Bronchial smooth muscle cell (primary cell): ENCODE measurements around the gene ANKRD62. TPM values are rescaled to one million over a fixed set of nuclear protein-coding genes. Genes with fewer than 3 reads are reported as not detected.

Experiments used
- total RNA-seq: library from RNA; depleted of rRNA; stranded (reverse); fragments of >200 nt; gene quantifications from 2 replicates; pipeline ENCODE4 v1.2.1, GENCODE V29; 2014

Gene ANKRD62
- not detected in 2 replicates for total RNA-seq

DNA sequence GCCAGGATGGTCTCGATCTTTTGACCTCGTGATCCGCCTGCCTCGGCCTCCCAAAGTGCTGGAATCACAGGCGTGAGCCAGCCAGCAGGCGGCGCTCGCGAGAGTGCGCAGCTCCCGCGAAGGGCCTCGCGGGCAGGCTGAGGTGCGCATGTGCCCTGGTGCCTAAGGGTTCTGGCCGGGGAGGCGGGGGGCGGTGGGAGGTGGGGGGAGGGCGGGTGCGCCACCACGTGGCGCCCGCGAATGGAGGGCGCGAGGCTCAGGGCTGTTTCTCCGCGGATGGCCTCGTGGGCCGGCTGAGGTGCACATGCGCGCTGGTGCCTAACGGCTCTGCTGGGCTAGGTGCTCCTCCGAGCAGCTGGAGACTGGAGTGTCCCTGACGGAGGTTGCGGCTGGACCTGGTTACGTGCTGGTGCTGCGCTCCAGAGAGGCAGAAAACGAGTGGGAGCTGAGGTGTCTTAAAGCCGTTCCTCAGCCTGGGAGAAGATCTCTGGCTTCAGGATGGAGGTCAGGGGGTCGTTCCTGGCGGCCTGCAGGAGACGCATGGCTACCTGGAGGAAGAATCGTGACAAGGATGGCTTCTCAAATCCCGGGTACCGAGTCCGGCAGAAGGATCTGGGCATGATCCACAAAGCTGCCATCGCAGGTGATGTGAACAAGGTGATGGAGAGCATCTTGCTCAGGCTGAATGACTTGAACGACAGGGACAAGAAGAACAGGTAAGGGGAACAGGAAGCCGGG is at the start of gene ANKRD62:
ANKRD62 (plus strand) TSS at position 324 of the 738 bp plus-strand sequence; CDS start at position 499, 175 bp downstream.

Other genes starting within 250 kb of the ANKRD62 start
- gene CHMP1B, start 242.4 kb upstream of the ANKRD62 start, total RNA-seq = 59.6 and 61.3 TPM in 2 replicates
- 32.6 TPM in 2 replicates for gene MPPE1, start 185.5 kb upstream of the ANKRD62 start, total RNA-seq
- gene IMPA2, start 112.3 kb upstream of the ANKRD62 start, total RNA-seq = 5.5 and 6.5 TPM in 2 replicates
- gene CIDEA, start 160.5 kb downstream of the ANKRD62 start, total RNA-seq = 0.63 TPM in 1 of 2 replicates, not detected in the other
- 377 and 531 TPM in 2 replicates for gene TUBB6, start 214.4 kb downstream of the ANKRD62 start, total RNA-seq